Brain microvascular endothelial cell (primary cell): ENCODE measurements around the gene NSRP1.
"Not testable (repeated sequence)": the region's sequence is repeated elsewhere in the genome, so short reads cannot be mapped to it uniquely, and the experiment has no call there.

ENCODE experiments used
- DNase-seq: peaks from one replicate; pipeline ENCODE4 v3.0.0-alpha.2; 2020
- H3K27ac ChIP-seq: fragments of 250-450 bp; sonication (Bioruptor Pico); 2 replicates; pipeline ENCODE4 v1.5.1; 2020; ENCODE audit warnings: mild to moderate bottlenecking, moderate library complexity
- H3K27me3 ChIP-seq: fragments of 250-450 bp; sonication (Bioruptor Pico); replicated peaks from 2 replicates; pipeline ENCODE4 v1.5.1; 2020; ENCODE audit warnings: mild to moderate bottlenecking
- H3K36me3 ChIP-seq: fragments of 250-450 bp; sonication (Bioruptor Pico); replicated peaks from 2 replicates; pipeline ENCODE4 v1.5.1; 2020; ENCODE audit warnings: mild to moderate bottlenecking
- H3K4me3 ChIP-seq: 2 replicates; pipeline ENCODE4 v1.5.1; 2011; ENCODE audit warnings: low read depth, mild to moderate bottlenecking, control low read depth, low read length, moderate library complexity
- CTCF ChIP-seq: IDR thresholded peaks from 2 replicates; pipeline ENCODE4 v1.5.1; 2011; ENCODE audit warnings: low read depth, mild to moderate bottlenecking, moderate library complexity, low read length, control low read depth, inconsistent platforms; ENCODE audit errors: missing control alignments
- in situ Hi-C: cut with HindIII; loops from 2 replicates; pipeline ENCODE4 v1.10.0; 2017; ENCODE audit warnings: low sequenced_read_pairs, low pct_ligation_motif_present

NSRP1 gene

GRCh38 chr17:30188211-30188939 is 71.8 kb downstream of the NSRP1 start:
- no peak for DNase-seq
- Histone ChIP-seq H3K36me3 (peaks cover 22% of the 10 kb centered on the region), H3K4me3 (no peak overlapping the region), H3K27ac (no peak overlapping the region), H3K27me3 (no peaks in the 10 kb centered on the region)
- no peak for TF ChIP-seq CTCF
- in situ Hi-C loops: no loop called here

GRCh38 chr17:30191072-30191471 is 74.5 kb downstream of the NSRP1 start:
- DNase-seq: no peak
- H3K36me3 ChIP-seq: no peaks in the 10 kb centered on the region
- no peak overlapping the region for H3K4me3 ChIP-seq
- H3K27me3 ChIP-seq: no peaks in the 10 kb centered on the region
- H3K27ac ChIP-seq: no peak overlapping the region
- TF ChIP-seq CTCF: no peak
- in situ Hi-C loops: no loop called here

GRCh38 chr17:30196504-30196903 is 79.9 kb downstream of the NSRP1 start:
- Histone ChIP-seq H3K27me3 (no peaks in the 10 kb centered on the region), H3K4me3 (no peak overlapping the region), H3K36me3 (no peaks in the 10 kb centered on the region), H3K27ac (no peak overlapping the region)
- in situ Hi-C loops: no loop called here
- no peak for TF ChIP-seq CTCF
- DNase-seq: no peak

GRCh38 chr17:30197416-30197815 is 80.8 kb downstream of the NSRP1 start:
- Histone ChIP-seq H3K27me3 (no peaks in the 10 kb centered on the region), H3K36me3 (no peaks in the 10 kb centered on the region), H3K27ac (no peak overlapping the region), H3K4me3 (no peak overlapping the region)
- in situ Hi-C loops: no loop called here
- TF ChIP-seq CTCF: no peak
- no peak for DNase-seq

- no peak overlapping the region for H3K4me3 ChIP-seq
- no peak overlapping the region for H3K27ac ChIP-seq
- DNase-seq: no peak
- no peak for TF ChIP-seq CTCF
- in situ Hi-C loops: no loop called here
- no peaks in the 10 kb centered on the region for H3K27me3 ChIP-seq
- no peaks in the 10 kb centered on the region for H3K36me3 ChIP-seq
Measured at GRCh38 chr17:30199600-30199999, 83.0 kb downstream of the NSRP1 start.

DNA sequence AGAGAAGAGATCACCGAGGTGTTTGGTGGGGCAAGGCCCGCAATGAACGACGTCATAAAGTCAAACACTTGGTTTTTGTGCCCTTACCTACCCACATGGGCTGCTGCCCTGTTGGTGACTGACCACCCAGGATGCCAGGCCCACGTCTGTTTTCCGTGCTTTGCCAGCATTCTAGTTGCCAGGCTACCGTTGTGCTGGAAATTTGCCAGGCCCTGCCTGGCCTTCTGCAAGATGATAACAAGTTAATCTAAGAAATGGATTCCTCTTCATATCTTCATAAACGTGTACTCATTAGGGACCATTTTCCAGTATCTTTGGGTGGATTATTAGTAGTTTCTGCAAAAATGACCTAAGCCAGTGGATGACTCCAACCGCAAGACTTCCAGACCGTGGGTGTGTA is 83.5 kb downstream of the NSRP1 start:
- in situ Hi-C loops: no loop called here
- no peak for DNase-seq
- no peak for TF ChIP-seq CTCF
- Histone ChIP-seq H3K4me3 (no peak overlapping the region), H3K36me3 (no peaks in the 10 kb centered on the region), H3K27me3 (no peaks in the 10 kb centered on the region), H3K27ac (no peak overlapping the region)

GRCh38 chr17:30200656-30201055 is 84.0 kb downstream of the NSRP1 start:
- H3K36me3 ChIP-seq, H3K4me3 ChIP-seq, in situ Hi-C loops, H3K27ac ChIP-seq, H3K27me3 ChIP-seq, DNase-seq: not testable (repeated sequence)
